ENCODE measurements around the gene HGD.

The HGD gene

DNA sequence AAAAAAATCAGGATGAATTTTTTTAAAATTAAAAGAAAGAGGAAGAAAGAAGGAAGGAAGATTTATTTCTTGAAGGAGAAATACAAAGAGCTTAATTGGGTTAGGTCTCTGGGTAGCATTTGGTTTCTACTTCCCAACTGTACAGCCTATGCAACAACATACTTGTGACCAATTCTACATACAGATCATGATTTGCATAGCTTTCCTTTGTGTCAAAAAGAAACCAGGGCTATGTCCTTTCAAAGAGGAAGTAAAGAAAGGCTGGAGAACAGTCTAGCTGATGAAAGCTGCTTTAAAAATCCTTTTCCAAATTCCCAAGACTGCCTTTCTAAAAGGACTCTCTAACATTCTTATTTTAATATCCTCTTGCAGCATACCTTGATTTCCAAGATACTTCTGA, 6.1 kb upstream of the HGD start:
- TF ChIP-seq, protein P1, sequence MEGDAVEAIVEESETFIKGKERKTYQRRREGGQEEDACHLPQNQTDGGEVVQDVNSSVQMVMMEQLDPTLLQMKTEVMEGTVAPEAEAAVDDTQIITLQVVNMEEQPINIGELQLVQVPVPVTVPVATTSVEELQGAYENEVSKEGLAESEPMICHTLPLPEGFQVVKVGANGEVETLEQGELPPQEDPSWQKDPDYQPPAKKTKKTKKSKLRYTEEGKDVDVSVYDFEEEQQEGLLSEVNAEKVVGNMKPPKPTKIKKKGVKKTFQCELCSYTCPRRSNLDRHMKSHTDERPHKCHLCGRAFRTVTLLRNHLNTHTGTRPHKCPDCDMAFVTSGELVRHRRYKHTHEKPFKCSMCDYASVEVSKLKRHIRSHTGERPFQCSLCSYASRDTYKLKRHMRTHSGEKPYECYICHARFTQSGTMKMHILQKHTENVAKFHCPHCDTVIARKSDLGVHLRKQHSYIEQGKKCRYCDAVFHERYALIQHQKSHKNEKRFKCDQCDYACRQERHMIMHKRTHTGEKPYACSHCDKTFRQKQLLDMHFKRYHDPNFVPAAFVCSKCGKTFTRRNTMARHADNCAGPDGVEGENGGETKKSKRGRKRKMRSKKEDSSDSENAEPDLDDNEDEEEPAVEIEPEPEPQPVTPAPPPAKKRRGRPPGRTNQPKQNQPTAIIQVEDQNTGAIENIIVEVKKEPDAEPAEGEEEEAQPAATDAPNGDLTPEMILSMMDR (IDR thresholded peaks at IDR 0.05; ENCODE audit: control extremely low read depth, extremely low read depth, low read depth, missing control alignments) = no peak
- DNase-seq (ENCODE audit: extremely low spot score) = peak; percentile 62
- POLR2A ChIA-PET = no interaction called here
- CTCF ChIA-PET = interaction anchor here (1.2 to 2.5 kb wide), 9 partner anchors 10 to 130 kb away, joined by 3 to 8 read pairs (median 4); no protein-coding TSS in a partner anchor

DNA sequence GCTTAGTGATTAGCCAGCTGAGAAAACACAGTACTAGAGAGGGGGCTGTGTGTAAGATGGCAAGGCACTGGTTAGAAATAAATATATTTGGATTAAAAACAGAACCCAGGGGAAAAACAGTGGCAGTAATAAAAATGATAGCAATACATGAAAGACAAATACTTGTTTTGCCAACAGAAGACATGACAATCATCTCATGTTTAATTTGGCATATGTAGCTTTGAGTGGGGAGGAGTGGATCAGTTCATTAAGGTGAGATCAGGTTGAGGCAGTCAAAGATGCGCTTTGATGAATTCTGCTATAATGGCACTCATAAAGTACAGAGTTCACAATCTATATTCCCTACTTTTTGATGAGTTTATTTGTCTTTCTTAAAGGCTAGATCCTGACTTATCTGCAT, 3.4 kb upstream of the HGD start:
- ChIA-PET CTCF (interaction anchor here (1.3 to 1.4 kb wide), 2 partner anchors 14 to 80 kb away, joined by 3 to 6 read pairs; no protein-coding TSS in a partner anchor), POLR2A (no interaction called here)
- TF ChIP-seq, protein P1 (IDR thresholded peaks at IDR 0.05; ENCODE audit: control extremely low read depth, extremely low read depth, low read depth, missing control alignments) = no peak
- DNase-seq (ENCODE audit: extremely low spot score) = no peak

DNA sequence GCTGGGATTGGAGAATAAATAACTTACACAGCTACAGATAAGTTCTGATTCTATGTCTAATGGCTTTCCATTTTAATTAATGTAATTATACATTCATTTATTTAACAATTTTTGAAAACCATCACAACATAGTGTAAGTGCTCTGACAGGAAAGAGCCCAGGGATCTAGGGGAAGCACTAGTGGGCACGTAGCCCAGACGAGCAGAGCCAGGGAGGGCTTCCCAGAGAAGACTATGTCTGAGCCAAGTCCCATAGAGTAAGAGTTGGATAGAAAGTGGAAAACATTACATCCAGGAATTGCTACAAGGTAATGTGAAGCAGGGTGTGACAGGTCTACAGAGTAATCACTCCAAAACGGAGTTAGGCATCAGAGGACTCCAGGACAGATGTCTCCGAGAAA, 2.9 kb upstream of the HGD start:
- POLR2A ChIA-PET = no interaction called here
- CTCF ChIA-PET = interaction anchor here (1.2 to 1.4 kb wide), 2 partner anchors 11 to 15 kb away, joined by 3 to 6 read pairs; no protein-coding TSS in a partner anchor
- TF ChIP-seq, protein P1 (IDR thresholded peaks at IDR 0.05; ENCODE audit: control extremely low read depth, extremely low read depth, low read depth, missing control alignments) = no peak
- DNase-seq (ENCODE audit: extremely low spot score) = no peak

DNA sequence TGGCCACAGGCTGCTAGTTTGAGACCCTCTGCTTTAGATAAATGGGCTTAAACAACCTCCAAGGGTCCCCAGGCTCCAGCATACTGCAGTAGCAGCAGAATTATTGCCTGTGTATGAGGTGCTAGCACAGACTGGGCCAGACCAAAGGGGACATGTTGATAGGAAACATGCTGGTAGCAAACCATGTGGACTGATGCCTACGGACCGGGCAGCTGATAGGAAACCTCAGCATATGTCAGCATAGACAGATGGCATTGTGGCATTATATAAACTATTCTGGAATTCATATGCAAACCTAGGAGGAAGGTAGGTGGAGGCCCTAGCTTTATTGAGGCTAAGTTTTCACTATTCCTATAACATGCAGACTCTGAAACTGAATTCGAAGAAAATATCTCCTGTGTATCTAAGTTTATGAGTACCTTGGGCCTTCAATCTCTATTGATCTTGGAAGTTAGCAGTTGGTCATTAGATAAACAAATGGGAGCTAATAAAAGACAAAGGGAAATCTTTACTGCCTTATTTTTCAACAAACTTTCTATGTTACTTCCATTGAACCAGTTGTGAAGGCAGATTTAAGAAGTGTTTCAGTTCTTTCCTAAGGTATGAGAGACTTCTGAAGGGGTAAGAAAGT, 1.7 kb upstream of the HGD start:
- no peak for DNase-seq (ENCODE audit: extremely low spot score)
- TF ChIP-seq, protein P1 (IDR thresholded peaks at IDR 0.05; ENCODE audit: control extremely low read depth, extremely low read depth, low read depth, missing control alignments) = no peak
- ChIA-PET CTCF (interaction anchor here (1.2 to 1.9 kb wide), 2 partner anchors 12 to 49 kb away, joined by 3 to 5 read pairs; no protein-coding TSS in a partner anchor), POLR2A (no interaction called here)

DNA sequence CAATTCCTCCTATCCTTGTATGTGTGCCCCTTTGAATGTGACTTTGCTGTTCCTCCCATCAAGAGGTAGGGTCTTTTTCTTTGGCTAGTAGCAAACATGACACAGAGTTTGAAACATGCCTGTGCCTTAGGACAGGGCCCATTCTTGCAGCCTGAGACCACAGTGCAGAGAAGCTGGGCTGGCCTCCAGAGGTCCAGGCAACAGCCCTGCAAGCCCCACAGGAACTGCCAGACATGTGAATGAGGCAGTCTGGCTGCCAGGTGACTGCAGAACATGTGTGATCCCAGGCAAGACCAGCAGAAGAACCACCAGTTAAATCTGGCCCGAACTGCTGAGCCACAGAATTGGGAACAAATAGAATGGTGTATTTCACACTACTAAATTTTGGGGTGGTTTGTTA, 1.2 kb upstream of the HGD start:
- CTCF ChIA-PET = interaction anchor here (1.9 kb wide), 1 partner anchor 49 kb away, joined by 5 read pairs; no protein-coding TSS in a partner anchor

DNA sequence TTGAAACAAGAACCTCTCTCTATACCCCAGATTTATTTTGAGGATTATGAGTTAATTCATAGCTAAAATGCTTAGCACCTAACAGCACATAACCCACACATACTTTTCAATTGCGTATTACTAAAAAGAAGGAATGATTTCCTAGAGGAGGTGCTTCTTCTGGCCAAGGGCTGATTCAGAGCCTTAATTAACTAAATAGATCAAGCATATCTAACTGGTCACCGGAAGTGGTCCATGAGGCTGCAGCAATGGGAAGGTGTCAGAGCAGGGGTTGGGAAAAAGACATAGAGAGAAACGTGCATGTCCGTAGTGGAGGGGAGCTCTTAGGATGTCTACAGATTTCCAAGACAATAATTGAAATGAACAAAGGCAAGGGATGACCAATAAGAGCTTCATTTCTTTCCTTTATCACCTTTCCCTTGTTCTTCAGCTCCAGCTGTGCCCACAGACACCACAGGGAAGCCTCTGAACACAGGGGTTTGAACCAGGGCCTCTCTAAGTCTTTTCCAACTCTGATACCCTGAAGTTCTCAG, 467 bp downstream of the HGD start:
- no peak for DNase-seq (ENCODE audit: extremely low spot score)
- POLR2A ChIA-PET = no interaction called here
- CTCF ChIA-PET = interaction anchor here (1.2 to 1.6 kb wide), 3 partner anchors 13 to 120 kb away, joined by 3 to 4 read pairs (median 3); no protein-coding TSS in a partner anchor
- TF ChIP-seq, protein P1 (IDR thresholded peaks at IDR 0.05; ENCODE audit: control extremely low read depth, extremely low read depth, low read depth, missing control alignments) = no peak

More for the DNA sequence above, 1.2 kb upstream of the HGD start:
- DNase-seq (ENCODE audit: extremely low spot score) = no peak
- POLR2A ChIA-PET = no interaction called here
- TF ChIP-seq, protein P1 (IDR thresholded peaks at IDR 0.05; ENCODE audit: control extremely low read depth, extremely low read depth, low read depth, missing control alignments) = no peak
